ENCODE measurements around the gene AADACL3. TPM values are rescaled to one million over a fixed set of nuclear protein-coding genes. Genes with fewer than 3 reads are reported as not detected.

Gene AADACL3
- total RNA-seq, 1 donor from 2014 or later = not detected

Other genes with a start within 250 kb of the AADACL3 start
- gene DHRS3, start 97.9 kb upstream of the AADACL3 start, total RNA-seq = 93.6 and 95.2 TPM in 2 replicates
- gene AADACL4, start 72.0 kb upstream of the AADACL3 start, total RNA-seq = not detected in 2 replicates
- gene CFAP107, start 30.1 kb downstream of the AADACL3 start, total RNA-seq = not detected in 2 replicates
- gene PRAMEF12, start 57.6 kb downstream of the AADACL3 start, total RNA-seq = not detected in 2 replicates
- not detected in 2 replicates for gene PRAMEF1, start 75.3 kb downstream of the AADACL3 start, total RNA-seq
- gene PRAMEF11, start 115.3 kb downstream of the AADACL3 start, total RNA-seq = not detected in 2 replicates
- not detected in 2 replicates for gene HNRNPCL1, start 132.6 kb downstream of the AADACL3 start, total RNA-seq
- gene PRAMEF2, start 141.0 kb downstream of the AADACL3 start, total RNA-seq = not detected in 2 replicates
- not detected in 2 replicates for gene PRAMEF4, start 170.1 kb downstream of the AADACL3 start, total RNA-seq
- gene PRAMEF10, start 182.2 kb downstream of the AADACL3 start, total RNA-seq = not detected in 2 replicates
- gene PRAMEF7, start 200.5 kb downstream of the AADACL3 start, total RNA-seq = not detected in 2 replicates
- not detected in 2 replicates for gene PRAMEF6, start 231.5 kb downstream of the AADACL3 start, total RNA-seq

Data from activated T-helper 2 cell treated with anti-CD3 and anti-CD28 coated beads, Interferon-gamma antibody, Interleukin-2, Interleukin-4, amounts not matched to agents 10 μg/mL and 5 μg/mL and 100 μg/mL, durations not matched to agents 14 hours and 24 hours and 36 hours (primary cell).